Bronchial epithelial cell (primary cell): ENCODE results near the gene SH2B2. TPM values are rescaled to one million over a fixed set of nuclear protein-coding genes. Genes with fewer than 3 reads are reported as not detected.

Source experiments
- DNase-seq: peaks from one replicate; pipeline ENCODE4 v3.0.0-alpha.2; 2010; ENCODE audit warnings: low read depth
- FAIRE-seq: peaks from 2 replicates; lab custom pipeline; 2011; peaks lifted over from hg19 to GRCh38; lab: Jason Lieb, UNC
- H3K27me3 ChIP-seq: 2 replicates; pipeline ENCODE4 v1.5.1; 2011; ENCODE audit warnings: low read length; ENCODE audit not compliant: control insufficient read depth, insufficient read depth
- H3K36me3 ChIP-seq: 2 replicates; pipeline ENCODE4 v1.5.1; 2011; ENCODE audit warnings: low read length; ENCODE audit not compliant: control insufficient read depth, insufficient read depth
- H3K4me3 ChIP-seq: 2 replicates; pipeline ENCODE4 v1.5.1; 2011; ENCODE audit warnings: mild to moderate bottlenecking, low read depth, low read length, control low read depth
- CTCF ChIP-seq: IDR thresholded peaks from 2 replicates; pipeline ENCODE4 v1.5.1; 2011; ENCODE audit warnings: mild to moderate bottlenecking, moderate library complexity, low read length, control low read depth, inconsistent platforms; ENCODE audit not compliant: insufficient read depth, severe bottlenecking
- total RNA-seq: library from RNA; depleted of rRNA; stranded (reverse); fragments of >200 nt; gene quantifications from 2 replicates; pipeline ENCODE4 v1.2.1, GENCODE V29; 2014

The SH2B2 gene
- total RNA-seq, 1 donor from 2014 or later, result 1.8 TPM

DNA sequence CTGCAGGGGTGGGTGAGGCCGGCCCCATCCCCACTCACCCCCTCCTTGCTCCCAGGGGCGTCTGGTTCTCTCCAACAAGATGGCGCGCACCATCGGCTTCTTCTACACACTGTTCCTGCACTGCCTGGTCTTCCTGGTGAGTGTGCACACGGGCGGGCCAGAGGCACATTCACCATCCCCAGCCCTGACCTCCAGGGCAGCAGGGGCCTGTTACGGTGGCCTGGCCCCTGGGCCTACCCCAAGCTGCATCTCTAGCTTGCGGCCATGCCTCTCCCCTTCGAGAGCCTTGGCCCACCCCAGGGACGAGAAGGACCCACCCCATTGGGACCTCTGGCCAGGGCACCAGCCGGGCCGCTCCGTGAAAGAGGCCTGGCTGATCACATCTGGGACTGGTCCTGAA is 4.9 kb upstream of the SH2B2 start:
- DNase-seq (no peak), FAIRE-seq (no peak)
- H3K36me3 ChIP-seq, result no peaks in the 10 kb centered on the region
- no peaks in the 10 kb centered on the region for H3K27me3 ChIP-seq
- H3K4me3 ChIP-seq, result no peak overlapping the region
- no peak for TF ChIP-seq CTCF

GRCh38 chr7:102282465-102283362 is 4.0 kb upstream of the SH2B2 start:
- no peak for TF ChIP-seq CTCF
- no peaks in the 10 kb centered on the region for H3K27me3 ChIP-seq
- DNase-seq (no peak), FAIRE-seq (no peak)
- H3K4me3 ChIP-seq, result no peak overlapping the region
- H3K36me3 ChIP-seq, result no peaks in the 10 kb centered on the region

DNA sequence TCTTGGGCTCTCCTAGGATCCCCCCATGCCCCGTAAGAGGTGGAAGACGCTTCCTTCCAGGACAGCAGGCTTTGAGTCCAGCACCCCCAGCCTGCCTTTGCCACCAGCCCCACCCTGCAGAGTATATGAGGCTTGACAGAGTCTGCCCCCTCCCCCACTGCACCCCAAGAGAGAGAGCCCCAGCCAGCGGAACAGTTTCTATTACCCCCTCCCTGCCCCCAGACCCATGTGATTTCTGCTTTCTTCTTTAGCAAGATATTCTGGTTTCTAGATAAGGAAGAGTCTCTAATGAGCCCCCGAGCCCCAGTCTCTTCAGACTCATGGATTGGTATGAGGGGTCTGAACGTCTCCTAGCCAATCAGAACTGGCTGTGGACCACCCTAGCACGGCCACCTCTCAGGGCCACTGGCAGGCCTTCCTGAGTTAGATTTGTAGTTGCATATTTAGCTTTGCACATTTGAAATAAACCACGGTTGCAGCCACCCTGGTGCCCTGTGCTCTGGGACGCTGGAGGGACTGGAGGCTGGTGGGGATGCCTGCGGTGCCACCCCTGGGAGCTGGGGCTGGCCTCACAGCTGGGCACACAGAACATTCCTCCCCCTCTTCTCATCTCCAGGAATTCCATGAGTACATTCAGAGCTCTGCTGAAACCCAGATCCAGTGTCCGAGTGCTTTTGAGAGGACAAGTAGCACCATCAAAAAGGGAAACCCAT is 3.0 kb upstream of the SH2B2 start:
- no peak for FAIRE-seq
- H3K36me3 ChIP-seq, result no peaks in the 10 kb centered on the region
- DNase-seq, result no peak
- H3K4me3 ChIP-seq, result no peak overlapping the region
- TF ChIP-seq CTCF, result no peak
- H3K27me3 ChIP-seq, result no peaks in the 10 kb centered on the region

- no peaks in the 10 kb centered on the region for H3K27me3 ChIP-seq
- no peak overlapping the region for H3K4me3 ChIP-seq
- no peak for TF ChIP-seq CTCF
- DNase-seq (no peak), FAIRE-seq (no peak)
- no peaks in the 10 kb centered on the region for H3K36me3 ChIP-seq
These were observed 2.3 kb upstream of the SH2B2 start for GRCh38 chr7:102284399-102284798.

GRCh38 chr7:102284891-102285539 is 1.7 kb upstream of the SH2B2 start:
- no peaks in the 10 kb centered on the region for H3K27me3 ChIP-seq
- H3K36me3 ChIP-seq, result no peaks in the 10 kb centered on the region
- H3K4me3 ChIP-seq, result no peak overlapping the region
- no peak for TF ChIP-seq CTCF
- no peak for DNase-seq
- FAIRE-seq, result no peak
